HCT116 (cell line): ENCODE data around the gene TOX4. TPM values are rescaled to one million over a fixed set of nuclear protein-coding genes. Genes with fewer than 3 reads are reported as not detected.

Source experiments
- ATAC-seq: fragments of 200-7000 bp; cut with Tn5 transposase; 2 replicates; pipeline ENCODE4 v1.9.1; 2020; ENCODE audit warnings: mild to moderate bottlenecking, moderate library complexity
- BruUV-seq: library from RNA; stranded (reverse); fragments of 400-500 nt; replicated peaks from 2 replicates; lab custom pipeline; 2021; lab: Mats Ljungman, UMichigan
- CTCF ChIA-PET: fragments of 300-600 bp; sonication (Branson Sonifier 250); formaldehyde crosslinking; loops from one replicate; lab custom pipeline; 2021; ENCODE audit warnings: antibody characterized with exemption; lab: Charles Lee
- POLR2A ChIA-PET: fragments of 300-600, 350-600 bp; sonication (Branson Sonifier 250); formaldehyde crosslinking; loops from one replicate; lab custom pipeline; 2021; ENCODE audit warnings: antibody characterized with exemption; lab: Charles Lee
- RAD21 ChIA-PET, 2 experiments: fragments of 300-600 bp; sonication (Branson Sonifier 250); formaldehyde crosslinking; loops; one replicate each; lab custom pipeline; 2023; ENCODE audit warnings: low total read pairs in 2 of 2; ENCODE audit not compliant: uncharacterized antibody in 2 of 2, unreplicated experiment in 2 of 2, low non-redundant PET in 1 of 2; lab: Charles Lee
- DNase-seq: peaks from one replicate; pipeline ENCODE4 v3.0.0-alpha.2; 2010; ENCODE audit warnings: low read depth, low spot score
- H2AFZ ChIP-seq: fragments of 200-600 bp; shearing (Covaris generic), sonication (generic); 2 replicates; pipeline ENCODE4 v1.6.1; 2017; ENCODE audit warnings: low read depth, mixed run types, mixed read lengths, antibody characterized with exemption, low read length; ENCODE audit not compliant: poor library complexity, severe bottlenecking
- H3K27ac ChIP-seq: 2 replicates; pipeline ENCODE4 v1.5.1; 2012; ENCODE audit warnings: low read depth, low read length
- H3K27me3 ChIP-seq: fragments of 200-600 bp; sonication (generic); 2 replicates; pipeline ENCODE4 v1.6.1; 2016; ENCODE audit warnings: mixed run types, low read length, mixed read lengths; ENCODE audit not compliant: insufficient read depth
- H3K36me3 ChIP-seq, 2 experiments: fragments of 200-500 bp in 1 of 2; fragments of 200-600 bp in 1 of 2; sonication (Bioruptor generic) in 1 of 2; sonication (generic) in 1 of 2; 2 replicates each; pipeline versions ENCODE4 v1.5.1 to v1.6.1; 2014 to 2016; ENCODE audit warnings: low read length in 2 of 2, inconsistent platforms in 1 of 2, mixed read lengths in 1 of 2, mixed run types in 1 of 2; ENCODE audit not compliant: insufficient read depth in 2 of 2, control insufficient read depth in 1 of 2
- H3K4me1 ChIP-seq, 2 experiments: fragments of 200-600 bp in 1 of 2; sonication (generic) in 1 of 2; 2 replicates each; pipeline versions ENCODE4 v1.5.1 to v1.6.1; 2012 to 2017; ENCODE audit warnings: low read length in 2 of 2, inconsistent platforms in 1 of 2, mild to moderate bottlenecking in 1 of 2, mixed read lengths in 1 of 2, mixed run types in 1 of 2, moderate library complexity in 1 of 2; ENCODE audit not compliant: insufficient read depth in 2 of 2, control insufficient read depth in 1 of 2
- H3K4me2 ChIP-seq: fragments of 200-600 bp; sonication (generic); 2 replicates; pipeline ENCODE4 v1.6.1; 2017; ENCODE audit warnings: mixed run types, low read length, mixed read lengths
- H3K4me3 ChIP-seq, 2 experiments: fragments of 200-600 bp in 1 of 2; sonication (generic) in 1 of 2; replicated peaks in 1 of 2; 2 replicates each; pipeline ENCODE4 v1.5.1; 2011 to 2016; ENCODE audit warnings: low read length in 2 of 2, control low read depth in 1 of 2, low read depth in 1 of 2, mild to moderate bottlenecking in 1 of 2, mixed read lengths in 1 of 2, mixed run types in 1 of 2
- H3K79me2 ChIP-seq: fragments of 200-600 bp; sonication (generic); 2 replicates; pipeline ENCODE4 v1.6.1; 2017; ENCODE audit warnings: mild to moderate bottlenecking, mixed run types, low read length, moderate library complexity, mixed read lengths; ENCODE audit not compliant: insufficient read depth
- H3K9ac ChIP-seq: fragments of 200-600 bp; sonication (generic); 2 replicates; pipeline ENCODE4 v1.6.1; 2016; ENCODE audit warnings: low read length, mixed read lengths
- H3K9me2 ChIP-seq: fragments of 200-600 bp; sonication (generic), shearing (Covaris generic); 2 replicates; pipeline ENCODE4 v1.6.1; 2017; ENCODE audit warnings: mixed run types, mild to moderate bottlenecking, moderate library complexity; ENCODE audit not compliant: insufficient read depth
- H3K9me3 ChIP-seq, 2 experiments: fragments of 200-500 bp in 1 of 2; fragments of 200-600 bp in 1 of 2; sonication (Bioruptor generic) in 1 of 2; sonication (generic) in 1 of 2; 2 replicates each; pipeline ENCODE4 v1.6.1; 2014 to 2017; ENCODE audit warnings: low read length in 2 of 2, mixed read lengths in 2 of 2, inconsistent platforms in 1 of 2, low read depth in 1 of 2, mild to moderate bottlenecking in 1 of 2, mixed run types in 1 of 2, moderate library complexity in 1 of 2; ENCODE audit not compliant: control insufficient read depth in 1 of 2, insufficient read depth in 1 of 2
- H4K20me1 ChIP-seq: fragments of 200-600 bp; sonication (generic), shearing (Covaris generic); 2 replicates; pipeline ENCODE4 v1.6.1; 2017; ENCODE audit warnings: mixed run types, mild to moderate bottlenecking, moderate library complexity; ENCODE audit not compliant: insufficient read depth
- CBX3 ChIP-seq: IDR thresholded peaks from 2 replicates; pipeline ENCODE4 v1.6.1; 2012; ENCODE audit warnings: low read depth
- ELF1 ChIP-seq: IDR thresholded peaks from 2 replicates; pipeline ENCODE4 v1.6.1; 2012; ENCODE audit warnings: low read depth, borderline replicate concordance
- POLR2A ChIP-seq: IDR thresholded peaks from 2 replicates; pipeline ENCODE4 v1.7.0; 2011; ENCODE audit warnings: borderline replicate concordance; ENCODE audit not compliant: insufficient read depth, insufficient read length; ENCODE audit errors: extremely low read depth
- RAD21 ChIP-seq: IDR thresholded peaks from 2 replicates; pipeline ENCODE4 v1.6.1; 2012; ENCODE audit warnings: low read depth, mild to moderate bottlenecking
- REST ChIP-seq: IDR thresholded peaks from 2 replicates; pipeline ENCODE4 v1.6.1; 2012; ENCODE audit warnings: low read depth
- SP1 ChIP-seq: IDR thresholded peaks from 2 replicates; pipeline ENCODE4 v1.6.1; 2012; ENCODE audit warnings: low read depth
- TCF7L2 ChIP-seq: IDR thresholded peaks from 2 replicates; pipeline ENCODE4 v1.7.0; 2011; ENCODE audit warnings: borderline replicate concordance, inconsistent platforms; ENCODE audit not compliant: insufficient read depth, insufficient read length; ENCODE audit errors: extremely low read depth
- ZNF274 ChIP-seq: fragments of 200-500 bp; sonication (Bioruptor generic); IDR thresholded peaks from 2 replicates; pipeline ENCODE4 v1.6.1; 2014; ENCODE audit warnings: mild to moderate bottlenecking, low read depth, low read length, inconsistent platforms
- intact Hi-C: fragments of 100-400 bp; cut with micrococcal nuclease; formaldehyde crosslinking; loops from 2 replicates; pipeline ENCODE4 v1.10.0; 2022
- total RNA-seq: library from RNA; stranded (reverse); gene quantifications from one replicate; pipeline ENCODE4 v1.2.1, GENCODE V29; 2021; ENCODE audit not compliant: unreplicated experiment

Gene TOX4
- total RNA-seq, 1 experiment from 2014 or later = 58.5 TPM

GRCh38 chr14:21526672-21527317, 49.8 kb downstream of the TOX4 start:
- ChIA-PET POLR2A (no interaction called here), RAD21 (no interaction called here), CTCF (no interaction called here)
- Histone ChIP-seq H3K79me2 (no peaks in the 10 kb centered on the region), H3K27ac (no peak overlapping the region), H3K9ac (no peak overlapping the region), H2AFZ (no peak overlapping the region), H3K9me2 (no peaks in the 10 kb centered on the region), H3K36me3 (no peaks in the 10 kb centered on the region), H4K20me1 (no peaks in the 10 kb centered on the region), H3K27me3 (no peaks in the 10 kb centered on the region; the same call in 1 of the 2 replicates), H3K4me1 (peaks cover 0 to 5% of the 10 kb centered on the region in 2 experiments; a peak in 1 of 4 replicates), H3K9me3 (no peaks in the 10 kb centered on the region), H3K4me3 (no peak overlapping the region)
- ATAC-seq (no peak), DNase-seq (no peak)
- intact Hi-C loops = no loop called here
- no peak for TF ChIP-seq TCF7L2
- no peak for TF ChIP-seq CBX3
- TF ChIP-seq REST = no peak
- TF ChIP-seq ZNF274 = no peak
- no peak for TF ChIP-seq ELF1
- TF ChIP-seq SP1 = no peak
- TF ChIP-seq RAD21 = no peak
- no peak for TF ChIP-seq POLR2A
- TF ChIP-seq, all 23 proteins: peak for 0
- no peak overlapping the region for H3K4me2 ChIP-seq
- no TSS peak for BruUV-seq
